ENCODE measurements around the gene TLCD3A.

DNA sequence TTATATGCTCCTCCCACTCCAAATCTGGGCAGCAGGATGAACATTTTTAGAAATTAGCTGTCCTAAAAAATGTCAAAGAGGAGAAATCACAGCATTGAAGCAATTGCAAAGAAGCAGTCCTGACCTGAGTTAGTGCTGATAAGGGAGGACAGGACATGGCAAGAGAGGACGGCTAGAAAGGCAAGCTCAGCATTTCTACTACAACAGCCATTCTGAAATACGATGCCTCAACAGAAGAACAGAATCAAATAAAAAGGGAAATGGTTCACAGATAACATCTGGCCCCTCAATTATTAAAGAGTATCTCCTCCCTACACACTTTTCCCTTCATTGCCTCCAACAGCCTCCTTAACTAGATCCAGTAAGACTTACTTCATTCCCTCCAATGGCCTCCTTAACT, 36.0 kb upstream of the TLCD3A start:
- TF ChIP-seq CTCF (conservative IDR thresholded peaks at IDR 0.05; ENCODE audit: low read depth, low read length) (no peak), POLR2A (IDR thresholded peaks at IDR 0.05; ENCODE audit: low read depth, low read length) (no peak), BHLHE40 (IDR thresholded peaks at IDR 0.05; ENCODE audit: low read depth, low read length) (no peak)
